GM12878 (cell line): ENCODE data around the gene DISC1. TPM values are rescaled to one million over a fixed set of nuclear protein-coding genes. Genes with fewer than 3 reads are reported as not detected.

Experiments
- CBFB ChIP-seq: IDR thresholded peaks from 2 replicates; pipeline ENCODE4 v1.6.1; 2016; ENCODE audit warnings: antibody characterized with exemption, low read depth
- HDAC2 ChIP-seq: fragments of 200-600 bp; sonication (generic); IDR thresholded peaks from 2 replicates; pipeline ENCODE4 v1.6.1; 2017
- KAT2A ChIP-seq: conservative IDR thresholded peaks from 2 replicates; pipeline ENCODE4 v1.6.1; 2011; ENCODE audit warnings: low read depth, low read length; ENCODE audit not compliant: control insufficient read depth
- MYB ChIP-seq: fragments of 150-350 bp; IDR thresholded peaks from 2 replicates; pipeline ENCODE4 v1.6.1; 2014; ENCODE audit warnings: mild to moderate bottlenecking, low read depth, low read length, borderline replicate concordance
- SUPT20H ChIP-seq: IDR thresholded peaks from 2 replicates; pipeline ENCODE4 v1.6.1; 2011; ENCODE audit warnings: low read depth, mild to moderate bottlenecking, low read length, moderate library complexity, borderline replicate concordance; ENCODE audit not compliant: control insufficient read depth
- polyA plus RNA-seq, 11 experiments: library from polyadenylated mRNA; depleted of rRNA in 4 of 11; unstranded in 6 of 11; stranded (reverse) in 5 of 11; fragments of >200 nt; fragmentation: Nextera tagmentation in 4 of 11; fragmentation: Illumina TruSeq in 1 of 11; extraction: Ambion mirVana in 4 of 11; extraction: Trizol in 1 of 11; gene quantifications; 1 replicate in 1 of 11; 2 replicates in 10 of 11; pipeline versions ENCODE4 v1.2.1 to v1.2.3, GENCODE V29; 2011 to 2016; ENCODE audit warnings: inconsistent platforms in 2 of 11, missing spikeins in 2 of 11, low read depth in 1 of 11
- total RNA-seq, 4 experiments: library from RNA; depleted of rRNA in 3 of 4; stranded (reverse); fragments of >200 nt in 3 of 4; fragmentation: Illumina TruSeq in 1 of 4; extraction: Trizol in 1 of 4; gene quantifications; 2 replicates each; pipeline versions ENCODE4 v1.2.1 to v1.2.3, GENCODE V29; 2013 to 2021
- TF ChIP-seq, protein P1 (sequence below): fragments of 450-650 bp; IDR thresholded peaks from 2 replicates; pipeline ENCODE4 v1.6.1; 2017; ENCODE audit warnings: mild to moderate bottlenecking, moderate library complexity
- TF ChIP-seq, protein P2 (sequence below): IDR thresholded peaks from 2 replicates; pipeline ENCODE4 v1.6.1; 2011; ENCODE audit warnings: borderline replicate concordance, low read depth, mild to moderate bottlenecking, moderate library complexity, low read length; ENCODE audit not compliant: insufficient read depth, poor library complexity, severe bottlenecking
- TF ChIP-seq, protein P3 (sequence below): fragments of 450-650 bp; conservative IDR thresholded peaks from 2 replicates; pipeline ENCODE4 v1.6.1; 2017; ENCODE audit warnings: mild to moderate bottlenecking, moderate library complexity

DISC1 gene
- total and polyA plus RNA-seq, 10 of the 15 experiments (the other 5 are each of a cell fraction or from before 2014, with no cell fraction given) = 0.05 to 0.72 (median 0.19) TPM; not detected in 1

DNA sequence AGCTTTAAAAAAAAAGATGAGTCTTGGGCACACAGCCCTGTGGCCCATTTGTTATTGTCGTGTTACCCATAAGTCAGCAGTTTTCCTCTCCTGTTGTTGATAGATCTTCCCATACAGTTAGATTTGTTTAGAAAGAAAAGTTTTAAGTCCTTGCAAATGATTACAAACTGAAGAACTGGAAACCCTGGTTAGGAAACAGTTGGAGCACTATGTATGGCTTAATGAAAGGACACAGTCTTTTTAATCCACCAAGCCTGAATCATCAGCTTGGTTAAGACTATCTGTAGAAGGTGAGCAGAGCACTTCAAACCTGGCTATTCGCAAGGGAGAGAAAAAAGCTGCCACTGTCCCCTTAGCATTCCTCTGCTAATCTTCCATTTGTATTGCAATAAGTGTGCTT is 241.0 kb downstream of the DISC1 start (continued):
- TF ChIP-seq, protein P1, sequence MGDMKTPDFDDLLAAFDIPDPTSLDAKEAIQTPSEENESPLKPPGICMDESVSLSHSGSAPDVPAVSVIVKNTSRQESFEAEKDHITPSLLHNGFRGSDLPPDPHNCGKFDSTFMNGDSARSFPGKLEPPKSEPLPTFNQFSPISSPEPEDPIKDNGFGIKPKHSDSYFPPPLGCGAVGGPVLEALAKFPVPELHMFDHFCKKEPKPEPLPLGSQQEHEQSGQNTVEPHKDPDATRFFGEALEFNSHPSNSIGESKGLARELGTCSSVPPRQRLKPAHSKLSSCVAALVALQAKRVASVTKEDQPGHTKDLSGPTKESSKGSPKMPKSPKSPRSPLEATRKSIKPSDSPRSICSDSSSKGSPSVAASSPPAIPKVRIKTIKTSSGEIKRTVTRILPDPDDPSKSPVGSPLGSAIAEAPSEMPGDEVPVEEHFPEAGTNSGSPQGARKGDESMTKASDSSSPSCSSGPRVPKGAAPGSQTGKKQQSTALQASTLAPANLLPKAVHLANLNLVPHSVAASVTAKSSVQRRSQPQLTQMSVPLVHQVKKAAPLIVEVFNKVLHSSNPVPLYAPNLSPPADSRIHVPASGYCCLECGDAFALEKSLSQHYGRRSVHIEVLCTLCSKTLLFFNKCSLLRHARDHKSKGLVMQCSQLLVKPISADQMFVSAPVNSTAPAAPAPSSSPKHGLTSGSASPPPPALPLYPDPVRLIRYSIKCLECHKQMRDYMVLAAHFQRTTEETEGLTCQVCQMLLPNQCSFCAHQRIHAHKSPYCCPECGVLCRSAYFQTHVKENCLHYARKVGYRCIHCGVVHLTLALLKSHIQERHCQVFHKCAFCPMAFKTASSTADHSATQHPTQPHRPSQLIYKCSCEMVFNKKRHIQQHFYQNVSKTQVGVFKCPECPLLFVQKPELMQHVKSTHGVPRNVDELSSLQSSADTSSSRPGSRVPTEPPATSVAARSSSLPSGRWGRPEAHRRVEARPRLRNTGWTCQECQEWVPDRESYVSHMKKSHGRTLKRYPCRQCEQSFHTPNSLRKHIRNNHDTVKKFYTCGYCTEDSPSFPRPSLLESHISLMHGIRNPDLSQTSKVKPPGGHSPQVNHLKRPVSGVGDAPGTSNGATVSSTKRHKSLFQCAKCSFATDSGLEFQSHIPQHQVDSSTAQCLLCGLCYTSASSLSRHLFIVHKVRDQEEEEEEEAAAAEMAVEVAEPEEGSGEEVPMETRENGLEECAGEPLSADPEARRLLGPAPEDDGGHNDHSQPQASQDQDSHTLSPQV = no peak
- TF ChIP-seq, protein P2, sequence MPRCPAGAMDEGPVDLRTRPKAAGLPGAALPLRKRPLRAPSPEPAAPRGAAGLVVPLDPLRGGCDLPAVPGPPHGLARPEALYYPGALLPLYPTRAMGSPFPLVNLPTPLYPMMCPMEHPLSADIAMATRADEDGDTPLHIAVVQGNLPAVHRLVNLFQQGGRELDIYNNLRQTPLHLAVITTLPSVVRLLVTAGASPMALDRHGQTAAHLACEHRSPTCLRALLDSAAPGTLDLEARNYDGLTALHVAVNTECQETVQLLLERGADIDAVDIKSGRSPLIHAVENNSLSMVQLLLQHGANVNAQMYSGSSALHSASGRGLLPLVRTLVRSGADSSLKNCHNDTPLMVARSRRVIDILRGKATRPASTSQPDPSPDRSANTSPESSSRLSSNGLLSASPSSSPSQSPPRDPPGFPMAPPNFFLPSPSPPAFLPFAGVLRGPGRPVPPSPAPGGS = no peak
- TF ChIP-seq HDAC2 (no peak), MYB (no peak), KAT2A (no peak), SUPT20H (no peak), CBFB (no peak)
- TF ChIP-seq, protein P3, sequence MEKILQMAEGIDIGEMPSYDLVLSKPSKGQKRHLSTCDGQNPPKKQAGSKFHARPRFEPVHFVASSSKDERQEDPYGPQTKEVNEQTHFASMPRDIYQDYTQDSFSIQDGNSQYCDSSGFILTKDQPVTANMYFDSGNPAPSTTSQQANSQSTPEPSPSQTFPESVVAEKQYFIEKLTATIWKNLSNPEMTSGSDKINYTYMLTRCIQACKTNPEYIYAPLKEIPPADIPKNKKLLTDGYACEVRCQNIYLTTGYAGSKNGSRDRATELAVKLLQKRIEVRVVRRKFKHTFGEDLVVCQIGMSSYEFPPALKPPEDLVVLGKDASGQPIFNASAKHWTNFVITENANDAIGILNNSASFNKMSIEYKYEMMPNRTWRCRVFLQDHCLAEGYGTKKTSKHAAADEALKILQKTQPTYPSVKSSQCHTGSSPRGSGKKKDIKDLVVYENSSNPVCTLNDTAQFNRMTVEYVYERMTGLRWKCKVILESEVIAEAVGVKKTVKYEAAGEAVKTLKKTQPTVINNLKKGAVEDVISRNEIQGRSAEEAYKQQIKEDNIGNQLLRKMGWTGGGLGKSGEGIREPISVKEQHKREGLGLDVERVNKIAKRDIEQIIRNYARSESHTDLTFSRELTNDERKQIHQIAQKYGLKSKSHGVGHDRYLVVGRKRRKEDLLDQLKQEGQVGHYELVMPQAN = no peak
